RPMI7951 (cell line): ENCODE data around the gene SSBP2. TPM values are rescaled to one million over a fixed set of nuclear protein-coding genes. Genes with fewer than 3 reads are reported as not detected.

Source experiments
- DNase-seq: peaks from one replicate; pipeline ENCODE4 v3.0.0-alpha.2; 2012; ENCODE audit warnings: low read depth
- total RNA-seq: library from RNA; depleted of rRNA; stranded (reverse); fragments of >200 nt; shearing (Covaris generic); gene quantifications from 2 replicates; pipeline ENCODE4 v1.2.3, GENCODE V29; 2014

Gene SSBP2
- total RNA-seq, 1 experiment from 2014 or later, result 27.6 TPM

GRCh38 chr5:81767097-81767496 is 16.2 kb upstream of the SSBP2 start:
- no peak for DNase-seq

- DNase-seq, result no peak
Observed at GRCh38 chr5:81766611-81767010, 15.7 kb upstream of the SSBP2 start.

GRCh38 chr5:81763294-81763928 is 12.5 kb upstream of the SSBP2 start:
- DNase-seq, result no peak

- DNase-seq, result no peak
Observed at GRCh38 chr5:81762853-81763252, 12.0 kb upstream of the SSBP2 start.

- DNase-seq, result no peak
Observed at GRCh38 chr5:81762401-81762800, 11.5 kb upstream of the SSBP2 start.

- no peak for DNase-seq
Observed at GRCh38 chr5:81761970-81762369, 11.1 kb upstream of the SSBP2 start.

- DNase-seq, result no peak
Observed at GRCh38 chr5:81761270-81761669, 10.4 kb upstream of the SSBP2 start.

- no peak for DNase-seq
Observed at GRCh38 chr5:81760521-81760920, 9.6 kb upstream of the SSBP2 start.

- DNase-seq, result no peak
Observed at GRCh38 chr5:81759632-81760005, 8.7 kb upstream of the SSBP2 start.

GRCh38 chr5:81757404-81757803 is 6.5 kb upstream of the SSBP2 start:
- DNase-seq, result no peak

GRCh38 chr5:81756016-81756415 is 5.1 kb upstream of the SSBP2 start:
- no peak for DNase-seq

GRCh38 chr5:81755320-81755719 is 4.4 kb upstream of the SSBP2 start:
- DNase-seq, result peak; percentile 76

- DNase-seq, result no peak
Observed at GRCh38 chr5:81754621-81755020, 3.7 kb upstream of the SSBP2 start.

GRCh38 chr5:81753429-81753828 is 2.5 kb upstream of the SSBP2 start:
- no peak for DNase-seq

GRCh38 chr5:81752644-81752963 is 1.7 kb upstream of the SSBP2 start:
- DNase-seq, result no peak

GRCh38 chr5:81751836-81752643 is 1.1 kb upstream of the SSBP2 start:
- DNase-seq, result no peak

- no peak for DNase-seq
Observed at GRCh38 chr5:81750308-81751008, 439 bp downstream of the SSBP2 start.

GRCh38 chr5:81749561-81750307 is 1.2 kb downstream of the SSBP2 start:
- no peak for DNase-seq

- DNase-seq, result no peak
Observed at GRCh38 chr5:81749192-81749560, 1.7 kb downstream of the SSBP2 start.

GRCh38 chr5:81748556-81748955 is 2.3 kb downstream of the SSBP2 start:
- no peak for DNase-seq

- no peak for DNase-seq
Observed at GRCh38 chr5:81747030-81747429, 3.9 kb downstream of the SSBP2 start.

GRCh38 chr5:81740758-81741157 is 10.1 kb downstream of the SSBP2 start:
- DNase-seq, result no peak
